Measurements from ENCODE around the gene IL6ST.
A peak's percentile ranks its signal among the peaks of the same experiment; 100 is the strongest.
"Not testable (repeated sequence)": the region's sequence is repeated elsewhere in the genome, so short reads cannot be mapped to it uniquely, and the experiment has no call there.

Gene IL6ST

DNA sequence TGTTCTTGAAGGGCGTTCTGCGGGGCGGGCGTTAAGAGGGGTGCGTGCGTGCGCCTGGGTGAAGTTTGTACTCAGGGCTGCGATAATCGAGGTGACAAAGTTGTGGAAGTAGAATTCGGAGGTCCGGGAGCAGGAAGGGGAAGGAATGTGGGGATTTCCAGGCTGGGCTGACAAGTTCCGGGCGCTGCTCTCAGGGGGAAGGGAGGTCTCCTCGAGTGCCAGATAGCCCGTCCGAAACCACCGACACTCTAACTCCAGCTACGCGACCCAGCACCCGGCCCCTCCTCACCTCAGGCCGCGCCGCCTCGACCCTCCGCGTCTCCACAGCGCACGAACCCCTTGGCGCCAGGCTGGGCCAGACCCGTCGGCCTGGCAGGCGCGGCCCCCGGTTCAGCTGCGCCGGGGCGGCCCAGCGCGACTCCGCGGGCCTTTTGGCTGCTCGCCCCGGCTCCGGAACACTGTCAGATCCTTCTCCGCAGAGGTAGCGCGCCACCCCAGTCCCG lies at the start of gene IL6ST:
IL6ST (minus strand) TSS at position 469 of the 503 bp plus-strand sequence. CDS start 18,685 bp downstream, outside the sequence.
- DNase-seq = peak in 5 of 14 donors; percentile 47 to 90 (median 83)

DNA sequence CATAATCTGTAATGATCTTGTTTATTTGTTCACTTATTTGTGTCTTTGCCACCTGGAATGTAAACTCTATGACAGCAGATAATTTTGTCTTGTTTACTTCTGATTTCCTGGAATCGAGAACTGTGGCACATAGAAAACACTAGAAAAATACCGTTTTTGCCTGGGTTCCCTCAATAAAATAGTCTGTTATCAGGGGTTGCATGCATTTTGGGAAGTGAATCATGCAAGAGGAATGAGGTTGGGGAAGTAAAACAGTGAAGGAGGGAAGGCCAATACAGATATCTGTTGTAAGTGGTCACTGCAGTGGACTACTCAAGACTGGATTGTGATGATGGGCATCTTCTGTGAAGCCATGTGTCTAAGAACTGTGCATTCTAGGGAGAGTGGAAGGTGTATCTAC lies 45.2 kb upstream of the IL6ST start:
- no peak for DNase-seq

DNA sequence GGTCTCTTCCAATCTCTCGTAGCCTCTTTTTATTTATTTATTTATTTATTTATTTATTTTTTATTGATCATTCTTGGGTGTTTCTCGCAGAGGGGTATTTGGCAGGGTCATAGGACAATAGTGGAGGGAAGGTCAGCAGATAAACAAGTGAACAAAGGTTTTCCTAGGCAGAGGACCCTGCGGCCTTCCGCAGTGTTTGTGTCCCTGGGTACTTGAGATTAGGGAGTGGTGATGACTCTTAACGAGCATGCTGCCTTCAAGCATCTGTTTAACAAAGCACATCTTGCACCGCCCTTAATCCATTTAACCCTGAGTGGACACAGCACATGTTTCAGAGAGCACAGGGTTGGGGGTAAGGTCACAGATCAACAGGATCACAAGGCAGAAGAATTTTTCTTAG lies 43.4 kb upstream of the IL6ST start:
- not testable (repeated sequence) for DNase-seq

DNA sequence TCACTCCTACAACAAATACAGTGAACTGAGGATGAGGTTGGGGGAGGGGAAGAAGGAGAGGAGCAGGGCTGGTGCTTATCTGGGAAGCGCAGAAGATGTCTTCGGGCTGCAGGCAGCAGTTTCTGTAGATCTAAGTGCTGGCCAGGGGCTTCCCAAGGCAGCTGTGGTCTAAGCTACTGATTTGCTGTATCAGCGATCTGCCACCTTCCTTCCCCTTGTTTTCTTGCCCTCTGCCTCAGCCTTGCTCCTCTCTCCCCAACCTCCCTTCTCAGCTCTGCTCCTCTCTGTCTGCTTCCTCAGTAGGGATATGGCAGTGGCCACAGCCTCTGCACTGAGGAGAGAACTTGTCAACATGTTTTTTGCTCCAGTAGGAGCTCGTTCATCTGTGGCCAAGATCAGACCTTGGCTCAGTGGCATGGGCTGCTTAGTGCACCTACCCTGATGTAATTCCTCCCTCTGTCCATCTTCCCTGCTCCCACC lies 42.8 kb upstream of the IL6ST start:
- peak in 5 of 14 donors; percentile 4 to 12 (median 10) for DNase-seq

DNA sequence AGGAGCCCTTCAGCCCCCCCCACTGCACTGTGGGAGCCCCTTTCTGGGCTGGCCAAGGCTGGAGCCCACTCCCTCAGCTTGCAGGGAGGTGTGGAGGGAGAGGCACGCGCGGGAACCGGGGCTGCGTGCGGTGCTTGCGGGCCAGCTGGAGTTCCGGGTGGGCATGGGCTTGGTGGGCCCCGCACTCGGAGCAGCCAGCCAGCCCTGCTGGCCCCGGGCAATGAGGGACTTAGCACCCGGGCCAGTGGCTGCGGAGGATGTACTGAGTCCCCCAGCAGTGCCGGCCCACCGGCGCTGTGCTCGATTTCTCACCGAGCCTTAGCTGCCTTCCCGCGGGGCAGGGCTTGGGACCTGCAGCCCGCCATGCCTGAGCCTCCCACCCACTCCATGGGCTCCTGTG lies 40.6 kb upstream of the IL6ST start:
- DNase-seq = not testable (repeated sequence)

DNA sequence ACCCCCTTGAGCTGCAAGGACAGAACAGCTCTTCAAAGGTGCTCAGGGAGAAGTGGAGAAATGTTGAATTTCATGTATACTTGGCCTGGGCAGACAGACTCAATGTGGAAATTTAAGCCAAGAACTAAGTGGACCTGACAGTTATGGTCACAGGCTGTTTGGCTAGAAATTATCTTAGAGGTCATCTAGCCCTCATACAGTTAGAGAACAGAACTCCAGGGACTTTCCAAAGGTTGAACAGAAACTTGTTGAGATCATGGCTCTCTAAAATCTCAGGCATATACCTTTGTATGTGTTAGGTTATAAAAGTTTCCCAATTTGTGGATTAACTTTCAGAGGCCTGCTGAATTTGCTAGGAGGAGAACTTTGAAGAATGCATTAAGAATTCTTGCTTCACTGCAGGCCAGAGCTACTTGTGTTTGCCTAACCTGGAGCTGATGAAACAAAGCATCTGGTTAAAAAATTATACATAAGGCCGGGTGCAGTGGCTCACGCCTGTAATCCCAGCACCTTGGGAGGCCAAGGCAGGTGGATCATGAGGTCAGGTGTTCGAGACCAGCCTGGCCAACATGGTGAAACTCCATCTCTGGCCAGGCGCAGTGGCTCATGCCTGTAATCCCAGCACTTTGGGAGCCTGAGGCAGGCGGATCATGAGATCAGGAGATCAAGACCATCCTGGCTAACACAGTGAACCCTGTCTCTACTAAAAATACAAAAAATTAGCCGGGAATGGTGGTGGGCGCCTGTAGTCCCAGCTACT lies 35.3 kb upstream of the IL6ST start:
- DNase-seq = not testable (repeated sequence)

DNA sequence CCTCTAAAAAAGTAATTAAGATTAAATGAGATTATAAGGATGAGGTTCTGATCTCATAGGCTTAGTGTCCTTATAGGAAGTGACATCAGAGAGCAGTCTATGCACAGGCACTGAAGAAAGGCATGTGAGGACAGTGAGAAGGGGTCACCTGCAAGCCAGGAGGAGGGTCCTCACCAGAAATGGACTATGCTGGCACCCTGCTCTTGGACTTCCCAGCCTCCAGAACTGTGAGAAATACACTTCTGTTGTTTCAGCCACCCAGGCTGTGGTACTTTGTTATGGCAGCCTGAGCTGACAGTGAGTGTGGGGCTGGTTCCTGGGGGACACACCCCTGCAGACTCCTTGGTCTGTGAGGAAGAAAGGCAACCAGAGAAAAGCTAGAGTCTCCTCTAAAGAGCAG lies 34.7 kb upstream of the IL6ST start:
- no peak for DNase-seq

DNA sequence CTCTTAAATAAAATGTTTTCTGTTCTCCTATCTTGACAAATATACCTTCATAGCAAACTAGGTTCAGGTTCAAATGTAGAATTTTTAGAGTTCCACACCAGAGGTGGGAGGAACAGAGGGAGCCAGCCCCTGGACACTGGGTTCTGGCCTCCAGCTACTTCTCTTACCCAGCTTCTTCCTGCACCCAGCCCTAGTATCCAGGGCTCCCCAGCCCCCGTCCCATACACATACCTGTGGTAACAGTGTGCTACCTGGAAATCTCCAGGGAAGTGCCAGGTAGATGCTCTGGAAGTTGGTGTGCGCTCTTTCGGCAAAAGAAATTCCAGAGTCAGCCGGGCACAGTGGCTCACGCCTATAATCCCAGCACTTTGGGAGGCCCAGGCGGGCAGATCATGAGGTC lies 33.9 kb upstream of the IL6ST start:
- DNase-seq = no peak

DNA sequence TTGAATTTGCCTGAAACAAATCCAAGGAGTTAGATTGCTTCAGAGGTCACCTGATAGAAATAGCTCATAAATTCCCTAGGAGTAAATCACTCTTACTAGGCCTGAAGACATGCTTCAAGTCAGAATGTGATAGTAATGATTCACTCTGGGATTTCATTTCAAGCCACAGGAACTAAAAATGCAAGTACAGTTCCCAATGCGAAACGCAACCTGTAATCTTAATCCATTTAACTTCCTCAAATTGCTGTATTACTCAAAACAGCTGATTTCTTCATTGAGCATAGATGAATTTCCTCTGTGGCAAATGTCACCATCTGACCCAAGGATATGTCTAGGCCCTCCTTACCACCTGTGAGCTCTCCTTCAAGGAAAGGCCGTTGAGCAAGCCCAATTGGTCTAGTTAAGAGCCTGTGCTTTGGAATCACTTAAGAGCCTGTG lies 32.1 kb upstream of the IL6ST start:
- DNase-seq = no peak

DNA sequence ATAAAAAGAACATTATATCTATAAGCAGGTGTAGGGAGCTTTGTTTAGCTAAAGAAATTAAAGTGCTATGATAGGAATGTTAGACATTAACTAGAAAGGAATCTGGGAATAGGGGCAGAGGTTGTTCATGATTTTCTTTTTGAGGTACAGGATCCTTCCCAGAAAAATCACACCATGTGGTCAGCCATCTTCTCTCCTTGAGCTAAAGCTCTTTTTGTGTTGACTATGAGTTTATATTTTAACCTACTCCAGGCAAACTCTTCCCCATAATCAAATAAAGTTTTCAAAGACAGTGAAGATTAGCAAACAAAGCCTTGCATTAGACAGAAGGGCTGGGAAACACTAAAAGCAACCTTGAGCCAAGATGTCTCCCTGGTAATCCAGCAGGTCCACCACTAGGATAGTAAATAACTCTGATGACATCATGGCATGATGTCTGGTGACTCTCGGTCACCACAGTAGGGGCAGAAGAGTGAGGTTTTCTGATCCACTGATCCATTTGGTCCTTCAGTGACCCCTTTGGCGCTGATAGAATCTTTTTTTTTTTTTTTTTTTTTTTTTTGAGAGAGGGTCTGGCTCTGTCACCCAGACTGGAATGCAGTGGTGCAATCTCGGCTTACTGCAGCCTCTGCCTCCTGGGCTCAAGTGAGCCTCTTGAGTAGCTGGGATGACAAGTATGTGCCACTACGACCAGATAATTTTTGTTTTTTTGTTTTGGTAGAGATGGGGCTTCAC lies 30.6 kb upstream of the IL6ST start:
- no peak for DNase-seq

DNA sequence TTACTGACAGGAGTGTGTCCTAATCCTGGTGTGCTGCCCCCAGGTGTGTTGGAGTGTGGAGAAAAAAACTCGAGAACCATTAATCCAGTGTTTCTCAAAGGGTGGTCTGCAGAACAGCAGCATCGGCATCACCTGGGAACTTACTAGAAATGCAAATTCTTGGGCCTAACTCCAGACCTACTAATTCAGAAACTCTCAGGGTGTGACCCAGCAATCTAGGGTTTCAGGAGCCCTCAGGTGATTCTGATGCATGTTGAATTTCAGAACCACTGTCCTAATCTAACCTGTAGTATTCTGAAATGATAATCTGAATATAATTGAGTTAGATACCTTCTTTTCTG lies 30.0 kb upstream of the IL6ST start:
- no peak for DNase-seq

DNA sequence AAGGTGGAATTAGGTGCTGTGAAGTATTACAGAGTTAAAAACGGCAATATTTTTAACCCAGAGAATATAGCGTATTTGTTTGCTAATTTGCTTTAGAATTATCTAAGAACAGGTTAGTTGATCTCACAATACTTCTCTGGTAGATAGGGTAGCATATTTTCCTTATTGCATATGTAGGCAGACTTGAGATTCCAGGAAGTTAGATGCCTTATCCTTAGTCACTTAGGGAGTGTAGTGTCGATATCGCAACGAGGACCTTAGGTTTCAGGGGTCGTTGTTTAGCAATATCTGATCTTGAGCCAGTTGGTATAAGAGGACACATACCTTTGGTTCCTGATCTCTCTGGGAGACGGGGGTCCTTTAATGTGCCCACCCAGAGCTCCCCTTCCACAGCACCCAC lies 28.5 kb upstream of the IL6ST start:
- DNase-seq = no peak

DNA sequence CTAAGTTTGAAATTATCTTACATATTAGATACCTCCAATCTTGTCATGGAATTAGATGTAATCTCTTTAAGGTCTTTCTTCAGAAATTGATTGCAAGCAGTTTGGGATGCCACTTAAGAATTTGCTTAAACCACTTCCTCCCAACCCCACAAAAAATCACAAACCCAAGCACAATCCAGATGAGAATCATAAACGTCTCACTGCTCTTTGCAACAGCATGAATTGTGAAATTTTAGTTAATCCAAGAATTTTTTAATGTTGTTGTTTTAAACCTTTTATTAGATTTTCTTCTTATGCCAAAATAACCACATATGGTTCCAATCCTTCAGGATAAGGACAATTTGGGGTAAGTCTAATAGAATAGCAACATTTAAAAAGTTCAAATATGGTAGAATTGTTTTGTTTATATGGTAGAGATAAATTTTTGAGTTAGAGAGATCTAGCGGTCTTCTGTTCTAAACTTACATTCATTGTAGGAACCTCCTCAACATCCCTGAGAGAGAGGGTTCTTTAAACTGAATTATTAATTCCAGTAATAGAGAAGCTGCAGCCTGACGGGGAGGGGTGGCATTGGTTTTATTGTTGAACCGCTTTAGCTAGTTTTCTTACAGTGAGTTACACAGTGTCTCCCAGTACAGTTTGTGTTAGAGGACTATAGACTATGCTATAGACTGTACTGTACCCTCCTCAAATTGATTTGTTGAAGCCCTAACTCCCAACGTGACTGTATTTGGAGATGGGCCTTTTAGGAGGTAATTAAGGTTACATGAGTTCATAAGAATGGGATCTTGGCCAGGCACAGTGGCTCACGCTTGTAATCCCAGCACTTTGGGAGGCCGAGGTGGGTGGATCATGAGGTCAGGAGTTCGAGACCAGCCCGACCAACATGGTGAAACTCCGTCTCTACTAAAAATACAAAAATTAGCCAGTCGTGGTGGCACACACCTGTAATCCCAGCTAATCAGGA lies 24.8 kb upstream of the IL6ST start:
- no peak for DNase-seq

DNA sequence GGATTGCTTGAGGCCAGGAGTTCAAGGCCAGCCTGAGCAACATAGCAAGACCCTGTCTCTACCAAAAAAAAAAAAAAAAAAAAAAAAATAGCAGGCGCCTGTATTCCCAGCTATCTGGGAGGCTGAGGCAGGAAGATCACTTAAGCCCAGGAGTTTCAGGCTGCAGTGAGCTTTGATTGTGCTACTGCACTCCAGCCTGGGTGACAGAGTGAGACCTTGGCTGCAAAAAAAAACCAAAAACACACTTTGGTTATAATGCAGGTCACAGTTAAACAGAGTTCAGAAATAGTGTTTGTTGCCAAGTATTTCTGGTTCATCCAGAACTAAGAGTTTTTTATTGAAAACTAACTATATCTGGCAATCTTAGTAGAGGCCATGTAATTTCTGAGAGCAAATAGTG lies 24.1 kb upstream of the IL6ST start:
- DNase-seq = no peak

DNA sequence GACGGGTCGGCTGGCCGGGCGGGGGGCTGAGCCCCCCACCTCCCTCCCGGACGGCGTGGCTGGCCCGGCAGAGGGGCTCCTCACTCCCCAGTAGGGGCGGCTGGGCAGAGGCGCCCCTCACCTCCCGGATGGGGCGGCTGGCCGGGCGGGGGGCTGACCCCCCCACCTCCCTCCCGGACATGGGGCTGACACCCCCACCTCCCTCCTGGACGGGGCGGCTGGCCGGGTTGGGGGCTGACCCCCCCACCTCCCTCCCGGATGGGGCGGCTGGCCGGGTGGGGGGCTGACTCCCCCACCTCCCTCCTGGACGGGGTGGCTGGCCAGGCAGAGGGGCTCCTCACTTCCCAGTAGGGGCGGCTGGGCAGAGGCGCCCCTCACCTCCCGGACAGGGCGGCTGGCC lies 19.9 kb upstream of the IL6ST start:
- DNase-seq = not testable (repeated sequence)

DNA sequence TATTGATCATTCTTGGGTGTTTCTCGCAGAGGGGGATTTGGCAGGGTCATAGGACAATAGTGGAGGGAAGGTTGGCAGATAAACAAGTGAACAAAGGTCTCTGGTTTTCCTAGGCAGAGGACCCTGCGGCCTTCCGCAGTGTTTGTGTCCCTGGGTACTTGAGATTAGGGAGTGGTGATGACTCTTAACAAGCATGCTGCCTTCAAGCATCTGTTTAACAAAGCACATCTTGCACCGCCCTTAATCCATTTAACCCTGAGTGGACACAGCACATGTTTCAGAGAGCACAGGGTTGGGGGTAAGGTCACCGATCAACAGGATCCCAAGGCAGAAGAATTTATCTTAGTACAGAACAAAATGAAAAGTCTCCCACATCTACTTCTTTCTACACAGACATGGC lies 19.2 kb upstream of the IL6ST start:
- DNase-seq = not testable (repeated sequence)

DNA sequence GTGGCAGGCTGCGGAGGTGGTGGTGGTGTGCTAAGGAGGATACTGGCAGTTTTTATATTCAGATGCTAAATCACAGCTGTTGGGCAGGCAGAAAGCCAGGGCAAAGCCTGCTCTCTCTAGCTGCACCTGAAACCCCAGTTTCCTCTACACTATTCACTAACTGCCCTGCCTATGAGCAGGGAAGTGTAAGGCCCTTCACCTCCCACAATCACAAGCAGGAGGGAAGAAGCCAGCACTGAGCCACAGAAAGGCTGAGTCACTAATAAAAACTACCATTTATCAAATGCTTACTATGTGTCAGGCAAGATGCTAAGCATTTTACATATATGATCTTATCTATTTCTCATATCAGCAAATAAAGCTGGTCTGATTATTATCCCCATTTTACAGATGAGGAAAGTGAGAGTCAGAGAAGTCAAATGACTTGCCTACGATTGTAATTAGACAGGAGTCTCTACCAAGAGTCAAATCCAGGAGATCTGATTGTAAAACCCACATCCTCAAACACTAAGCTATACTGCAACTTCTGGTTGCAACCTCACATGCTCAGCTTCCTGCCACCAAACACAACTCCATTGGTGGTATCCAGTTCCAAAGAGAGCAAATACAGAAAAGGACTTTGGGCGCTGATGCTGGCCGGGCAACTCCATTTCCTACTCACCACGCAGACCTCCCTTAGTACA lies 17.7 kb upstream of the IL6ST start:
- DNase-seq = no peak

DNA sequence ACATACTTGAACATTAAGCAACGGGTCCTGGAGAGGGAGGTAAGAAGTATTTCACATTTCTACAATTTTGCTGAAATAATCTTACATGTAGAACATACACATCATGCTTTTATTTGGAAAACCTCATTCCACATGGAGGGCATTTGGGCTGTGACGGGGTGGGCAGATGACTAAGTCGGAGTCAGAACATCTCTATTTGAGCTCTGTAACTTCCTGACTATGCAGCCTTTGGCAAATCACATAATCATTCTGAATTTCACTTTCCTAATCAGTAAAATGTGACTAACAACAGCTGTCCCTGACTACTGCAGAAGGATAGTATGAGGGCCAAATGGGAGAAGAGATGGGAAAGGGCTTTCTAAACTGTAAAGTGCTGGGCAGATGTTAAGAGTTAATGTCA lies 17.1 kb upstream of the IL6ST start:
- no peak for DNase-seq

DNA sequence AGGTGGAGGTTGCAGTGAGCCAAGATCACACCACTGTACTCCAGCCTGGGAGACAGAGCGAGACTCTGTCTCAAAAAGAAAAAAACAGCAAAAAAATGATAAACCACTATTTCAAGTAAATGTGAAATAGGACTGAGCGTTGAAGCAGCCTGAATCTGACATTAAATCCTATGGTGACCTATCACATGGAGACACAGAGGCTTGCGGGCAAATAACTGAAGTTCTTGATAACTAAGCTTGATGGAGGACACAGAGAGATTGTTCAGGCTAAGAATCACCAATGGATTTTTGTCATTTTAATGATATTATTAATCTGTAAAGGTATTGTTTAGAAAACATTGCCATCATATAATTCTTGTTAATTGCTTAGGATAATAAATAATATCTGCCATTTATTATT lies 15.7 kb upstream of the IL6ST start:
- DNase-seq = no peak

DNA sequence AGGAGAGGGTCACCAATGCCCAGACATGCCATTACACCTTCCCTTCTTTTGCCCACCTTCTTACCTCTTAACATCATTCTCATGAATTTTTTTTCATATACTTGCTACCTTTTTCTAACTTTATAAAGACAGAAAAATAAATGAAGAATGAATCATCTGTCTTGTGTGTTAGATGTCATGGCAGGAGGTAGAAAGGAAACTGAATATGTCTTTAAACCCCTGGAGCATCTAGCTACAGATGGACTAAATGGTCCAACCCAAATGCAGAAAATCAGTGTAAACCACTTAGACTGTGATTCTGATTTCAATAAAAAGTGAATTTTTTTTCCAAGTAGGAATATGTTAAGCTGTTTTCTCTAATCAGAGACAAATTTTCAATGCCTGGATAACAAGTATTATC lies 11.8 kb upstream of the IL6ST start:
- DNase-seq = no peak

DNA sequence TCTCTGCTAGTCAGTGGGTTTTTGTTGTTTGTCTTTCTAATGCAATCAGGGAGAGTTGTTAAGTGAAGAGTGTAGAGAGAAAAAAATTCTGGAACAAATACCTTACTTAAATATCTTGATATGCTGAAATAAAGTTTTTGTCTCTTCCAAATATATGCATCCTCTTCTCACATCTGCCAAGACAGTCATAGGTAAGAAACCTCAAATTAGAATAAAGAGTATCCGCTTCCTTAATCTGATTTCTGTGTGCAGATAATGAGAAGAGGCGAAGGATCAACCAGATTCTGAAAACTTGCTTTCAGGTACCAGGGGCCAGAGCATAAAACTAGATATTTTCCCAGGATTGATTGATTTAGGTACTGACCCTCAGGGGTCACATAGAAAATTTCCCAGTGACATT lies 11.3 kb upstream of the IL6ST start:
- no peak for DNase-seq

DNA sequence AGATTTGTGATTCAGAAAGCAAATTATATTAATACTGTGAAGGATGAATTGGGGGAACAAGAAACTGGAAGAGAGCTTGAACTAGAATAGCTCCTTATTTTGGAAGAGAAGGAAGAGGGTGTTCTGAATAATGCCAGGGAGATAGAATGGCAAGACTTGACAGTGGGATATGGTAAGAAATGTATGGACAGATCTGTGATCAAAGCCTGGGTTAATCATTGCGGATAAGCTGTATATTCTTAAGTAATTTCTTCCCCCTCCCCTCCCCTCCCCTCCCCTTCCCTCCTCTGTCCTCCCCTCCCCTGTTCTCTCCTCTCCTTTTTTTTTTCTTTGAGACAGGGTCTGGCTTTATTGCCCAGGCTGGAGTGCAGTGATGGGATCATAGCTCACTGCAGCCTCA lies 10.1 kb upstream of the IL6ST start:
- no peak for DNase-seq

Measured in C1 segment of cervical spinal cord (tissue), 14 donors.